ENCODE results near the gene HSPB6.
A peak's percentile ranks its signal among the peaks of the same experiment; 100 is the strongest.

The HSPB6 gene

GRCh38 chr19:35764432-35765315, 7.8 kb upstream of the HSPB6 start:
- DNase-seq, result no peak

- DNase-seq, result no peak
These were observed 4.0 kb upstream of the HSPB6 start for GRCh38 chr19:35760711-35761349.

DNA sequence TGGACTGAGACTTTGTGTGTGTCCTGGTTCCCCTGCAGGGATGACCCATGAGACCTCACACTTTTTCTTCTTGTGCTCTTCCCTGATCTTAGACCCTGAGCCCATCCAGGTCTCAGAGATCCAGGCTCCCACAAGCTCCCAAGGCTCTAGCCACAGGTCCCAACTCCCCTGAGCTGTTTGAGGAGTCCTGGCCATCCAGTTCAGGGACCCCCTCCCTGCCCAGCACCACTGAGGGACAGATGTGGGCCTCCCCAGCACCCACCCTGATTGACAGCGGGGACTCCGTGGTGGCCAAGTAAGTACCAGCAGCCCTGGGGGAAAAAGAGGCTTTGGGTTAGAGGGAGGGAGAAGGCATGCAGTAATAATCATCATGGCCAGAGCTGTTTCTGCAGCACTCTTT, 2.9 kb upstream of the HSPB6 start:
- DNase-seq, result no peak

- DNase-seq, result peak; percentile 98
These were observed 1.1 kb upstream of the HSPB6 start, which contains the start of gene PROSER3 for GRCh38 chr19:35757749-35758608. Gene PROSER3 (plus strand): TSS chr19:35758176. CDS start chr19:35758216, 40 bp downstream.

GRCh38 chr19:35757231-35757748, 461 bp upstream of the HSPB6 start:
- DNase-seq, result no peak

DNA sequence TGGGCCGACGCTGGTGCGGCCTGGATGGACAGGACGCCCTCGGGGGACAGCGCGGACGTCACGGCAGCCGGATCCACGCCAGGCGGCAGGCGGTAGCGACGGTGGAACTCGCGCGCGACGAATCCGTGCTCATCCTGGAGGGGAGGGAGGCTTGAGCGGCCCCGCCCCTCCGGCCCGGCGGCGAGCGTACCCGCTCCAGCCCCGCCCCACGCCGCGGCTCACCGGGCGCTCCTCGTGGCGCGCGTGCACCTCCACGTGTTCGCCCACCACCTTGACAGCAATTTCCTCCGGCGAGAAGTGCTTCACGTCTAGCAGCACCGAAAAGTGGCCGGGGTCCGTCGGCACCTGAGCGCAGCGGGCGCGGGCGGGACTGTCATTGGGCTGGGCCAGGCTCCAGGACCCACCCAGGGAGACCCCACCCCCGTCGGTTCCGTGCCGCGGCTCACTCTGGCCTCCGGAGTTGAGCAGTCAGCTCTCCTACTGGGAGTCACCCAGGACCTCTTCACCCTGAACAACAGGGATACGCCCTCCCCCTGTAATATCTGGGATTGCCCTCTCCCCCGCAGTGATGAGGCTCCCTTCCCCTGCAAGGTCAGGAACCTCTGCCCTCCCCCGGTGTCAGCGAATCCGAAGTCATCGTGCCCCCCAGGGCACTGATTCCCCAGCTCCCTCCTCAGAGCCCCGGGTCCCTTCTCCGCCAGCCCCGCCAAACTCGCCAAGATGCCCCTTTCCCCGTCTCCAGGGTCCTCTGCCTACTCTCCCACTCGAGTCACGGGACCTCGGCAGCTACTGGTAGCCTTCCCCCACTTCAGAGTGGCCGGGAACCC, 1.1 kb downstream of the HSPB6 start:
- no peak for DNase-seq

GRCh38 chr19:35755131-35755549, 1.7 kb downstream of the HSPB6 start:
- no peak for DNase-seq

- DNase-seq, result no peak
These were observed 2.3 kb downstream of the HSPB6 start for GRCh38 chr19:35754370-35755130.

DNA sequence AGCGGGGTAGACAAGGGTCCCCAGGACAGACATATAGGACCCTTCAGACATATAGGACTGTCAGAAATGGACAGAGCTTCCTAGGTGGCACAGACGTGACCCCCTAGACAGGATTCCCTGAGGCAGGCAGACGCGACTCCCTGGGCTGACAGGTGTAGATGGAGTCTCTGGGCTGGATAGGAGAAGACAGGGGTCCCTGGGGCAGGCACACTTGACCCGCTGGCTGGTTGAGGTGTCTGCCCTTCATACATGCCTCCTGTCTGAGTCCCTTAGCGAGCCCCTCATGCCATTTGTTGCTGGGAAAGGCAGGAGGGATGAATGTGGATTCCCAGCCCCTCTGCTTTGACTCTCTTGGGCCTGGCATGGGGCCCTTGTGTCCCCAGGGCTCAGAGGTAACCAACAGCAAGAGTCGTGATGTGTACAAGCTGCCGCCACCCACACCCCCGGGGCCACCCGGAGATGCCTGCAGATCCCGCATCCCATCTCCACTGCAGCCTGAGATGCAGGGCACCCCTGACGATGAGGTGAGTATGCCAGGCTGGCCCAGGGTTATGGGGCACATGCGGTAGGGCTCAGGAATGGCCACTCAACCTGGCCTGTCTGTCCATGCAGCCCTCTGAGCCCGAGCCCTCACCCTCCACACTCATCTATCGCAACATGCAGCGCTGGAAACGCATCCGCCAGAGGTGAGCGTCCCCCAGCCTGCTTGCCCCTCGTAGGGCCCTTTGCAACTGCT, 3.0 kb downstream of the HSPB6 start:
- no peak for DNase-seq

- DNase-seq, result no peak
These were observed 4.0 kb downstream of the HSPB6 start for GRCh38 chr19:35752746-35753350.

- DNase-seq, result no peak
These were observed 4.7 kb downstream of the HSPB6 start for GRCh38 chr19:35751839-35752745.

DNA sequence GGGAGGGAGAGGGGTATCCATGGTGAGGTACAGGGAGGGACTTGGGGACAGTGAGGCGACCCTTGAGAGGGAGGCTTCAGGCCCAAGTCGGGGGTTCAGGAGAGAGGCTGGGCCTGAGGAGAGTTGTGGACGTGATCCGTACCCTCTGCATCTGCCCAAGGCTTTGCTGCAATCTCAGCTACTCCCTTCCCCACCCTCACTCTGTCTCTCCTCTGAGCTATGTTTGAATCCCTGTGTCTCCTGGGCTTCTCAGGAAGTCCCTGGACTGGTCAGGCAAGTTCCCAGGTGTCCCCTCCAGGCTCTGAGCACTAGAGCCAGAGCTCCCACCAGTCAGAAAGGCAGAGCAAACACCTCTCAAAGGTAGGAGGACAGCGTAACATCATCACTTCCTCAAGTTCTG, 6.7 kb downstream of the HSPB6 start:
- no peak for DNase-seq

GRCh38 chr19:35748106-35749020, 8.5 kb downstream of the HSPB6 start, which contains the start of gene LIN37:
Gene LIN37 (plus strand): TSS chr19:35748576. CDS start chr19:35748725, 149 bp downstream.
- DNase-seq, result peak; percentile 98

DNA sequence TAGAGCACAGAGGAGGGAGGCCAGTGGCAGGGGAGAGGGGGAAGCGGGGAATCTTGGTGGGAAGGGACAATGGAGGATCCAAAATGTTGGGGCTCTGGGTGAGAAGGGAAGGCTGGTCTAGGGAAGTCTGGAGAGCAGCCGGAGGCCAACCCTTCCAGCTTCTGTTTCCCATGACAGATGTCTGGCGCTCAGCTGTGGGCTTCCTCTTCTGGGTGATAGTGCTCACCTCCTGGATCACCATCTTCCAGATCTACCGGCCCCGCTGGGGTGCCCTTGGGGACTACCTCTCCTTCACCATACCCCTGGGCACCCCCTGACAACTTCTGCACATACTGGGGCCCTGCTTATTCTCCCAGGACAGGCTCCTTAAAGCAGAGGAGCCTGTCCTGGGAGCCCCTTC, 10.3 kb downstream of the HSPB6 start:
- no peak for DNase-seq

DNA sequence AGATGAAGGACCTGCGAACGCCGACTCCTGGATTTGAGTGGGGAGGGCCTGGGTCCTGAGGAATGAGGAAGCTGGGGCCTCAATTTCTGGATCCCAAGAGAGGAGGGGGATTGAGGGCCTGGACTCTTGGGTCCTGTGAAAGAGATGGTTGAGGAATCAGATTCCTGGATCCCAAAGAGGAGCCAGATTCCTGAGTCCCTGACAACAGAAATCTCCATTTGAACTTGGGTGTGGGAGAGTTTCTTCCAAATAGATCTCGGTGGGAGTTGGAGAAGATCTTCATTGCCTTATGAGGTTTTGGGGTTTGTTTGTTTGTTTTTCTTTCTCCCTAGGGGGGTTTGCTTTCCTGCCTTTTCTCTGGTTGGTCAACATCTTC, 10.8 kb downstream of the HSPB6 start:
- no peak for DNase-seq

- DNase-seq, result peak; percentile 95
These were observed 11.3 kb downstream of the HSPB6 start, which contains the start of the genes PSENEN and U2AF1L4 for GRCh38 chr19:35745328-35746086. Gene PSENEN (plus strand): TSS chr19:35745651. CDS start chr19:35745931, 280 bp downstream. Gene U2AF1L4 (minus strand): TSS chr19:35745418. CDS start chr19:35745391, 27 bp downstream.
